Activated naive CD4-positive, alpha-beta T cell (primary cell): ENCODE results near the gene BMAL1.

ENCODE experiments used
- DNase-seq, 4 experiments: peaks; one replicate each; lab custom pipeline; 2025; lab: John Stamatoyannopoulos, UW

Gene BMAL1

DNA sequence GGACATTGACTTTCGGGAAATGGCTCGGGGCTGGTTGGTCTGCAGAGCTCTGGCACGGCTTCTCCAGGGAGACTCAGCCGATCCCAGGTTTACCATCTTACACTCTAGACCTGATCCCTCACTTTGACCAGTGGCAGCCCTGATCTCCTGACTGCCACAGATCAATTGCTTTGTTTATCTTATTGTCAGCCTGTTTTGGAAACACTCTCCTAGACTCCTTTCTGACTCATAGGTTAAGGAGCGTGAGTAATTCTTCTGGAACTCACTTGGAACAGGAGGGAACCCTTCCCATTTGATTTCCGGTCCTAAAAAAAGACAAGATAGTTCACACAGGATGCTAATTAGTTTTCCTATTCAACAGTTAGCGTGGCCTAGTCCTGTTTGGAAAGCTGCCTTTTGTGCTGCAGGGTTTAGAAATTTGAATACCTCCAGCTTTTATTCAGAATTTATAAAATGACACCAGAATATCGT is 16.0 kb upstream of the BMAL1 start:
- DNase-seq, result no peak

DNA sequence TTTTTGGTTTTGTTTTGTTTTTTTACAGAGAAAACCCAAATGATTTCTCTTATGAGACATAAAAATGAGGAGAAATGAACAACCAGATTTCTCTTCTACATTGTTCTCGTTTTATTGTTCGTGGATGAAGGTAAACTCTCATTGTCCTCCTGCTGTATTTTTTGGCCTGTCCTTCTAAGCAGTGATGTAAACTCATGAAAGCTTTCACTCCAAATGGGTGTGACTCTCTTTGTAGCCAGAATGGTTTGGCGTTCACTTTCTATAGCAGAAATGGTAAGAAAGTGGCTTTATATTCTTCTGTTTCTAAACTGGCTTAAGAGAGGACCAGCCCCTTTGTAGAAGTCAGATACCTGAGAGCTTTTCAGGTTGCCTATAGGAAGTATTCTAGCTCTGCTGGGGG is 15.5 kb upstream of the BMAL1 start:
- no peak for DNase-seq

DNA sequence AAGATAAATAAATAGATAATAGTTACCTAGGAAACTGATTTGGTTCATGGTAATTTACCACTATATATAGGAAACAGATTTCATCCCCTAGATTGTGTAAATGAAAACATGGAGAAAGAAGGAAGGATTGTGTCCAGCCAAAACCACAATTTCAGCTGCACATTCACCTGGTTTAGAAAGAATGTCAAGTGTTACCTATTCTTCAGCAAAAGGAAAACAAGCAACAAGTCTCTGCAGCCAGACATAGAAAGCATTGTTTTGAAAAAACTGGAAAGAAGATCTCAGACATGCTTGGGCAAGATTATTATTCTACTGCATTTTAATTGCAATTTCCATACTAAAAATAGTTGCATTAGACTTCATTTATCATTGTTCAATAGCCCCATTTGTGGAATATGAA is 8.8 kb upstream of the BMAL1 start:
- no peak for DNase-seq

DNA sequence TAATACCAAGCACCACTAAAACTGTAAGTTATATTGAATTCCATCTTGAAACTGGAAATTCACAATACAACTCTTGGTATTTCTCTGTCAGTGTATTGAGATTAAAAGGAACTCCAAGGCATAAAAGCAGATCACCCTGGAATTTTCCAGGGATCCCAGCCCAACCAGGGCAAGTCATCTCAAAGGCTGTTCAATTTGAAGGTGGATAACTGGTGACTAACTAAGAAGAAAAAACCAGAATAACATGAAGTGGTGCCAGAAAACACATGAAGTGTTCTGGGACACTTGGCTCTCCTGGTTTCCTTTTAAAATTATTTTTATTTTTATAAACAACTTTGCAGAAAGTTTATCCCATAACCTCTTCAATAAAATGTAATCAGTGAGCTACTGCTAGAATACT is 7.8 kb upstream of the BMAL1 start:
- no peak for DNase-seq

DNA sequence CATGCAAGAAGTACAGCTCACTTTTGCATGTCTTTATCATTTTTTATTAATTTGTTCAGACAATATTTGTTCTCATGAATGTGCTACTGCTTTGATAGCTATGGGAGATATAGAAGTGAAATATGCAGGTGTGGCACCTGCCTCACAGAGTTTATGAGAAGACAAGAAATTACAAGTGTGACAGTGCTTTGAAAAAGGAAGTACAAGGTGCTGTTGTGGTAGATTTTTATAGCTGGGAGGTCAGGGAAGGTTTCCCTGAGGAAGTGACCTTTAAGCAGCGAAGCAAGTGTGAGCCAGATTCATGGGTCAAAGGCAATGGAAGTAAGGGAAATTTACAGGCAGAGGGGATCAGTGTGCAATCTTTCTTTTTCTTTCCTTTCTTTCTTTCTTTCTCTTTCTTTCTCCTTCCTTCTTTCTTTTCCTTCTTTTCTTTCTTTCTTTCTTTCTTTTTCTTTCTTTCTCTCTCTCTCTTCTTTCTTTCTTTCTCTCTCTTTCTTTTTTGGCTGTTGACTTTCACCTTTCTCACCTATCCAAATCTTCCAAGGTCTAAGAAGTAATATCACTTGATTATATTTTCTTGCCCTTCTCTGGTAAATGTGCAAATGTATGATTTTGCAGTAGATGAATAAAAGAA is 6.4 kb upstream of the BMAL1 start:
- DNase-seq, result no peak

DNA sequence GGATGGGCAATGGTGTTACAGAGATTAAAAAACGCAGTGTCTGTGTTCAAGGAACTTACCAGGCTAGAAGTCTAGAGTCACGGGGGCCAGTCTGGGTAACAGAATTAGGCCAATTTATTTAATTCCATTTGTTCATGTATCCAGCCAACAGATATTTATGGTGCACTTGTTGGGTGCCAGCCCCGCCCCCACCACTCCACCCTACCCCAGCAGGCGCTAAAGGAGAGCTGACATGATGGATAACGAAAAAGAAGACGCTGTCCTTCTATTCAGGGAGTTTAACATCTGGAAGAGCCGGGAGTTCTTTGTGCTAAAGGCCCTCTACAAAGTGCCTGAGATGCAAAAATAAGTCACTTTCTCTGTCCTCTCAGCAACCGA is 1.1 kb upstream of the BMAL1 start:
- DNase-seq, result no peak

DNA sequence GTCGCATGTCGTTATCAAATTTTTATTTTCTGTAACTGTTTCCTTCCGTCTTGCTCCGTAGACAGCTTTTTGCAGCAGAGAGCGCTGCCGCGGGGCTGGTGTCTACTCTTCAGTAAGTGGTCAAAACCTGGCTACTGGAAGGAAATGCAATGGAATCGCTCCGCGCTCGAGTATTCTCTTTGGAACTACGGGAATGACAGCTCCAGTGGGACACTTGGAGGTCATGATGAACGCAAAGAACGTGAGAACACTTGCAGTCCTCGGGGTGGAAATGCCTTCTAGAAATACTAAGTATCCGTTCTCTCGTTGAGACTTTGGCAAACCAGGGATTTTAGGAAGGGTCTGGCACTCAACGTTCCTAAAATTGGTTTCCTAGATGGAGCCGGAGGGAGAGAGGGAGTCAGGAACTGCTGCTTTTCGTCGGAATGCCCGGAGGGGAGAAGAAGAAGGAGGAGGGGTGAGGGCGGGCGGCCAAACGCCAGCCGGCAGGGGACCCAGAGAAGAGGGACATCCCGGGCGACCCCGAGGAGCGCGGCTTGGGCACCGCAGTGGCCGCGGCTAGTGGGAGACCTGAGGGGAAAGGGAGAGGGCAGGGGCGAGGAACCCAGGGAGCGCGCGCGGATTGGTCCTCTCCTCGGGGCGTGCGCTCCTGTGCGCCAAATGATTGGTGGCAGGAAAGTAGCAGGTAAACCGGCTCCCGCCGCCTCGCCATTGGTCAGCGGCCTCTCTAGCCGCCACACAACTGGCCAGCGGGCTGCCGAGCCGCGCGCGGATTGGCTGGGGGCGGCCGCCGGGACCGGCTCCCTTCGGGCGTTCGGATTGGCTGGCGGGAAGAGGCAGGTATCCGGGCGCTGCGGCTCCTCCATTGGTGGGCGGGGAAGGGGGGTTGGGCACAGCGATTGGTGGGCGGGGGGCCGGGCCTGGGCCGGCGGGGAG is 490 bp upstream of the BMAL1 start:
- DNase-seq, result peak; percentile 94 to 96 (median 94)

DNA sequence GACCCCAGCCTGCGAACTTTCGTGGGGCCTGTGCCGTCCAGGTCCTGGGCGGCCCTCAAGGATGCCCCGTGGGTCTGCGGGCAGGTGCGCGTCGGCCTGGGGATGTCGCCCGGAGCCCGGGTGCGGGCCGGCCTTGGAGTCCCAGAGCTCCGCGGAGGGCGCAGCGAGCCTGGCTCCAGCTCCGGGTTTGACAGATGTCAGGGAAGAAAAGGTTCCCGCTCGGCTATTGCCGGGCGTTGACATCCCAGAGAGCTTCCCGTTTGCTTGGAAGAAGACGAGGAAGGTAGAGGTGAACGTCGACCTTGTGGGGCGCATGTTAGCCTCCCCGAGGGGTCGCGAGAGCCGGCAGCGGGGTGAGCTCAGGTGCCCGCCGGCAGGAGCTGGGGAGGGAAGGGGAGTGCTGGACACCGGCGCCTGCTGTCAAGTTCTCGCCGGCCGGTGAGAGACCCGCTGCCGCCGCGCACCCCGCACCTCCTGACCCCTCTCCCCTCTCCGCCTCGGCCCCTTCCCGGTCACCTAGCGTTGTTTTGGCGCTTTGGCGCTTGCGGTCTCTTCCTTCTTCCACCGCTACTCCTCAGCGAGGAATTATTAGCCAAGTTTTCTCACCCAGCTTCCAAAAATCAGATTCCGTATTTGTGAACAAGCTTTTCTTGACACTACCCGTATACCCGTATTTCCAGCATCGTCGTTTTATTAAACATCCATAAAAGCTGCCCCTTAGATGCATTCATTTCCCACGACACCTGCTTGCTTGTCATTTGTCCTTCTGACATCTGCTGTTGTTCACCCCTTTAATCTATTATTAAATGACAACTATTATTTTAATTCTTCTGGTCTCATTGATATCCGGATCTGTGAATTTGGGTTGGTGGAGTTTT is 1.3 kb downstream of the BMAL1 start:
- no peak for DNase-seq

DNA sequence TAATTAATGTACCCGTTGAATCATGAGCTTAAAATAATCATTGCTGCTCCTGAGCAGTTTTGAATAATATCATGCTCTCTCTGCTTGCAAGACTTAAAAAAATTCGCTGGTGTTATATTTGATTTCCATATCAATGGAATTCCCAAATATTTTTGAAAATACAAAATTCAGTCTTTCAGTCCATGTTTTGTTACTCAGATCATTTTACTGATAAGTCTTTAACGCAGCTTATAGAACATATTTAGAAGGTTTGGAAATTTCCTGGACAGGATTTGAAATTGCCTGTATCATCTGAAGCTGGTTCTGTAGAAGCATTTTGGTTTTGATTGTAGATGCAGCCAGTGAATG is 1.9 kb downstream of the BMAL1 start:
- no peak for DNase-seq

DNA sequence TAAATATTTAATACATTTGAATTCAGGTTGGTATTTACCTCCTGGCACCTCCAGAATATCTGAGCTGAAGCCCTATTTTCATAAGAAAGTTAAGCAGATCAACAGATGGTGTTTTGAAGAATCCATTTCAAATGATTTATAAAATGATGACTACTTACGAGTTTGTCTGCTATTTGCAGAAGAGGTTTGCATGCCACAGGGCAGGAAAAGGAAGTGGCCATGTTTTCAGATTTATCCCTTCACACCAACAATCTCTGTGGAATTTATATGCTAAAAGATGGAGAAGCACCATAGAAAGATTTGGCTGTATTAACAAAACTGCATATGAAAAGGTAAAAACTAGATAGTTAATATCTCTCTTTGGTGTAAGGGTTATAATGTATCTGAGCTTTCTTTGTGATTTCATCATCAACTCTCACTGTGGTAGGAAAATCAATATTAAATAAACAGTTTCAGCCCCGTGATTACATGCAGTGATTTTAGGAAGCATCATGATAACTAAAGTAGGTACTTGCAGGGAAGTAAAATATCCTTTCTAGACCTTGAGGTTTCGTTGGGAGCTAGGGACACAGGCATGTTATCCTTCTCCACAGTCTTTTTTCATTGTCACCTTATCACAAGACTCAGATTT is 2.6 kb downstream of the BMAL1 start:
- DNase-seq, result no peak

DNA sequence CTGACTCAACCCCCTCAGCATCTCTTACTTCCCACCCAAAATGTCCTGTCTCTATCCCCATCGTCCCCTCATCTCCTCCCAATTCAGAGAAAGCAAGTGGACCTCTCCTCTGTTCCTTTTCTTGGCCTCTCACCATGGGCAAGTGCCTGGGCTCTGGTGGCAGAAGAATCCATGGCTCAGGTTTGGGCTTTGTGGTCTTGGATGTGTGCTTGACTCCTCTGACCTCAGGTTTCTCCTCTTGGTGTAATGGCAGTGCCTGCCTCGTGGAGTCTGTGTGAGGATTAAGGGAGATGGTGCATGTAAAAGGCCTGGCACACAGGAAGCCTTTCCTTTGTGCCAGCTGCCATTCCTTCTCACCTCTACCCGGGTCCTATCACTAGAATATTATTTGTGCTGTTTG is 3.2 kb downstream of the BMAL1 start:
- no peak for DNase-seq

DNA sequence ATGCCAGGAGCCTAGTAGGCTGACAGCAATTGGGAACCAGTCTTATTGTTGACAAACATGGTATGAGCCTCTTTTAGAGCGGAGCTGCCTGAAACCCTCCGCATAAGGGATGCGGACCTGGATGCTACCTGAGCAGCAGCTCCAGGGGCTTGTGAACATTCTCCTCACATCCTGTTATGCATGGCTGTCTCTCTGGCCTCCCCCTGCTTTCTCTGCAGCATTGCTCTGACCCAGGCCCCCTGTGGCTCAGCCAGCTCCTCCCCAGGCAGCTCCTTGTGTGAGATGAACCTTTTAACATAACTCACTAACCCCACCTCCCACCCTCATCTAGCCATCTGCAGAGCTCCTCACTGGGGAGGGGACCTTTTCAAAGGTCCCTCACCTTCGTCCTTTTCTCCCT is 6.0 kb downstream of the BMAL1 start:
- DNase-seq, result no peak

DNA sequence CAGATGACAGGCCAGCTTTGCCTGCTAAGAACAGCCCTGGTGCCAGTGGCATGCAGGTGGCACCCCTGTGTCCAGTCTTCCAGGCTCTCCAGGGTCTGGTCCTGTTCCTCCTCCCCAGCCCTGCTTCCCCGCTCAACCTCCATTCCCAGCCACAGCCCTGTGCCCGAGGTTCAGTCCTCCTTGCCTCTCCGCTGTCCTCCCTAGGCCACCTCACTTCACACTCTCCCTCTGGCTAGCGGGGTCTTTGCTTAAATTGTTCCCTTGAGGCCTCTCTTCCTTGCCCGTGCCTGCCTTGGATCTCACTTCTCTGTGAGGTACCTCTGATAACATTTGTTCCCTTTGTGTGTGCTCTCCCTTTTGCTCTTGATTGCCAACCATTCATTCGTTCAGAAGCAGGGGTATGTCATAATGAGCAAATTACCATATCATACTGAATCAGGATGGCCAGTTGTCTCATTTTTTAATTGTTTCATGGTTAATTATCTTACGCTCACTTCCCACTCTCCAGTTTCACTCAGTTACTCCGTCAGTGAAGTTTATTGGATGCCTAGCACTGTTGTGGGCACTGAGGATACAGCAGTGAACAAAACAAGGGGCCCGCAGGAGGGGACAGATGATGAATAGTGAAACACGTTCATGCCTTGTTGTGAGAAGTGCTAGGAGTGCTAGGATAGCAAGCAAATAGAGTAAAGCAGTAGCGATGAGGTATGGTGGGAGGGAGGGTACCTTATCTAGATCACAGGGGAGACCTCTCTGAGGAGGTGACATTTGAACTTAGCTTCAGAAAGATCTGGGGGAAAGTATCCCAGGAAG is 7.4 kb downstream of the BMAL1 start:
- DNase-seq, result no peak

DNA sequence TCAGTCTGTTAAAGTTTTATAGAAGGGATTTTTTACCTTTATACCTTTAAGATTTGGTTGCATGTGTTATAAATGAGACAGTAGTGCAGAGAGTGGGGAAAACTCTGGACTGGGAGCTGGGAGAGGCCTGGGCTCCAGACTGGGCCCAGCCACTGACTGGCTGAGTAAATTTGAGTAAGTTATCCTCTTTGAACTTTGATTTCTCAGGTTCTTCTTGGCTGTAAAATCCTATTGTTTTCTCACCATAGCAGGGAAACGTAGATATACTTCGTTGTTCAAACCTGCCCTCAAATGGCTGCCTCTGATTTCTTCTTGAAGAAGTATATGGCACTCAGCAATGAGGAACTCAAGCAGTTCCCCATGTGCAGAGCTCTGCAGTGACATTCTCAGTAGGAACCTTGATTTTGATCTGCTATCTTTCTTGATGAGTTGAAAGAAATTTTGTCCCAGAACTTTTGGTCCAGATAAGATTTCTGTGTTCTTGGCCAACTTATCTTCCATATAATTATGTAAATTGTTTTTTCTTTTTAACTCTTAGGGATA is 8.8 kb downstream of the BMAL1 start:
- DNase-seq, result no peak

DNA sequence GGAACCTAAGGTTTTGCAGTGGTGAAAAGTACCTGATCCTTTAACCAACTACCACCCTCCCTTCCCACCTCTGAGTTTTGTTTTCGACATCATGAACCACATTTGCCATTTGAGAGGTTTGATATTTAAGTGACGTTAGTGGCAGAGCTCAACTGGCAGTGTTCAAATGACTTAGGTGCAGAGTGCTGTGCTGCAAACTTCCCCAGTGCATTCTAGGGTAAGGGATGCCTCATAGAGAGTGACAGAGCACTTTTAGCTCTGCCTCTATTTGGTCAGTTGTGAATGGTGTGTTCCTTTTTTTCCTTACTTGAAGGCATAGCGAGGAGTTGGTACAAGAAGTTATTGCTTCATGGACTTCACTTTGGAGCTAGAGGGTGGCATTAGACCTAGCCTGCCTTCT is 9.4 kb downstream of the BMAL1 start:
- DNase-seq, result no peak

DNA sequence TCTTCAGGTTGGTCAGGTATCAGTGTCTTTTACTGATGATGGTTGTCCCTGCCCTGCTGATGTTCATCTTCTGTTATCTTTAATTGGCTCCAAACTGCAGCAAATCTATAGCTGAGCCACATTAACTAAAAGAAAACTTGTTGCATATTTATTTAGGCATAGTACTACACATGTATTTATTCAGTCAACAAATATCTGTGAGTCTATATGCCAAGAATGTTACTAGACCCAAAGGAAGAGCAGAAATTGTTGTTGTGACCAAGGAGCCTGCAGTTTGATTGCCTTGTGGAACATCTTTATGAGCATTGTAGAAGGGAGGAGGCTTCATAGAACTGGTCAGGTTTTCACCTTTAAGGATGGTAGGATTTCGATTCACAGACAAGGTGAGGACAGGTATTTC is 10.1 kb downstream of the BMAL1 start:
- no peak for DNase-seq

DNA sequence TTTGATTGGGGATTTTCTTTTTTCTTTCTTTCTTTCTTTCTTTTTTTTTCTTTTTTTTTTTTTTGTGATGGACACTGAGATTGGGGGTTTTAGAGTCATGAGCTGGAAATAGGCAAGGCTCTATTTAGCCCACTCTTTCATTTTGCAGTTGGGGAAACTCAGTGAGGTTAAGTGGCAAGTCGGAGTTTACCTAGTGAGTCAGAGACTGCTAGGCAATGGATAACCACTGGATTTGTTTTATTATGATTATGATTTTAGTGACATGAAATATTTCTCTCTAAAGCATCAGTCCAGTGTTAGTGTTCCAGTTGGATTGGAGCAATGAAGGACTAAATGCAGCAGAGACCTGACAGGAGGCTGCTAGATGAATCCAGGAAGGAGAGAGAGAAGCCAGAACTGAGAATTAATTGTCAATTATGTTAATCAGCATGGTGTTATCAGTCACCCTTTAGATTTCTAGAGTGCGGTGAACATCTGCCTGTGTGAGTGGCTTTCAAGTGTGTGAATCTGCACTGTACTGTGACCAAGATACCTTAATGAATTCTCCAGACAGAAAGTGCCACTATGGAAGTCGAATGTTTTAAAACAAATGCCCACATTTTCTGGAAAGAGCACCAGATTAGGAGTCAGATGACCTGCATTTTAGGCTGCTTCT is 10.9 kb downstream of the BMAL1 start:
- no peak for DNase-seq

DNA sequence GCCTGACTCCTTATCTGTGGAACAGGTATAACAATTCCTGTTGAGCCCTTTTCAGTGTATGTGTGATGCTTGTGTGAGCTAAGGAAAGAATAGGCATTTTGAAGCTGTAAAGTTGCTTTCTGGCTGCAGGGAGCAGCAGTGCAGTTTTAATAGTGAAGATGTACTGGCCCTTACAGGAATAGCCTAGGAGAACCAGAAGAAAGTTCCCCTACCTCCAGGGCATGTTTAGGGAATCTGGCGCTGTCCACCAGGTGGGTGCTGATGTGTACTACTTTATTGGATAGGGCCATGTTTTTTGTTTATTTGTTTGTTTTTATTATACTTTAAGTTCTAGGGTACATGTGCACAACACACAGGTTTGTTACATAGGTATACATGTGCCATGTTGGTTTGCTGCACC is 11.5 kb downstream of the BMAL1 start:
- DNase-seq, result no peak

DNA sequence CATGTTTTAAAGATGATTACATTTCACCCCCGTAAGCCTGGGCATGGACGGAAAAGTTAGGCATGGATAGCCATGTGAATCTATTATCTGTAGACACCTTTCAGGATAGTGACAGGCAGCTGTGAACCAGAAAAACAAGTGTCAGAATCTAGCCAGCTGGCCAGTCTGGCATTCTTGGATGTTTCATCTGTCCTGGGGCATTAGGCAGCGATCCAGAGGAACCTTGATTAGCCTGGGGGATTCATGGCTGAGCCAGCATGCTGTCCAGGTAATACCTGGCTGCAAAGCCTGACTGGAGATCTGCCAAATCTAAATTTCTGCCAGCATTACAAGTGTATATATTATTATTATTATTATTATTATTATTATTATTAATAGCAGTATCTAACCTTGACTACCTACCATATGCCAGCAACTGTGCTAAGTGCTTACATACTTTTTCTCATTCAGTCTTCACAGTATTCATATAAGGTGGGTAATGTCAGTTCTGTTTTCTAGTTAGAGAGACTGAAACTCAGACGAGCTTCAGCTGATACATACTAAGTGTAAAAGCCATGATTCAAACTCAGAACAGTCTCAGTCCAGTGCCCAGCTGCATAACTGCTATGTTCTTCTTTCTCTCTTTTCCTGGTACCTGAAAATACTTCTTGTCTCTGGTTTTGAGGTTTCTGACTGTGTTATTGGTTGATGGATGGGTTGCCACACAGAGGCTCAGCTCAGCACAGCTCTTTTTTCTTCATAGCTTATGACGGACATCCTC is 12.8 kb downstream of the BMAL1 start:
- no peak for DNase-seq

DNA sequence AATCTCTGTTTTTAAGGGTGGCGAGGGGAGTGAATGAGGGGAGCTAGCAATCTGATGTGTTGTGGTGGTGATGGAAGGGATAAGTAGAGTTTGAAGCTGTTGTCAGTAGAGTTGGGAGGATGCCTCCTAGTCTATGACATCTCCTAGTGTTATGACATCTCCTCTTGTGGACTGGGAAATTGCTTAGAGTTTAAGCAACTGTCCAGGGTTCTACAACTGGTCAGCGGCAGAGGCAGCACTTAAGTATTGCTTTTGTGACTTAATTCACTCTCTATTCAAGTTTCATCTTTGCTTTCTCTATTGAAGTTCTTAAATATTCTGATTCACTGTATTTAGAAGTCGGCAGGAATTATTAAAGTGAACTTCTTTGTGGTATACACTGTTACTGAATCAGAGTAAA is 13.8 kb downstream of the BMAL1 start:
- DNase-seq, result no peak
